Small intestine (tissue), 16 donors: ENCODE measurements around the gene SHOC2. TPM values are rescaled to one million over a fixed set of nuclear protein-coding genes. Genes with fewer than 3 reads are reported as not detected.

Experiments
- DNase-seq, 2 donors: peaks; one replicate each; pipeline versions ENCODE4 v3.0.0 to v3.0.0-alpha.2; 2013
- FAIRE-seq: peaks from 2 replicates; lab custom pipeline; 2012; peaks lifted over from hg19 to GRCh38; lab: Jason Lieb, UNC
- H3K27ac ChIP-seq, 3 donors: one replicate each; pipeline ENCODE4 v1.5.1; 2013; ENCODE audit warnings: low read length in 2 of 3, mild to moderate bottlenecking in 2 of 3, control low read depth in 1 of 3, inconsistent platforms in 1 of 3, low read depth in 1 of 3, moderate library complexity in 1 of 3
- H3K27me3 ChIP-seq, 3 donors: one replicate each; pipeline ENCODE4 v1.6.1; 2013; ENCODE audit warnings: low read length in 3 of 3, inconsistent platforms in 1 of 3; ENCODE audit not compliant: control insufficient read depth in 3 of 3, insufficient read depth in 3 of 3
- H3K36me3 ChIP-seq, 3 donors: one replicate each; pipeline ENCODE4 v1.6.1; 2013; ENCODE audit warnings: low read length in 3 of 3, inconsistent platforms in 1 of 3, low read depth in 1 of 3, mild to moderate bottlenecking in 1 of 3, moderate library complexity in 1 of 3; ENCODE audit not compliant: control insufficient read depth in 3 of 3, insufficient read depth in 2 of 3
- H3K4me1 ChIP-seq, 3 donors: one replicate each; pipeline ENCODE4 v1.6.1; 2013; ENCODE audit warnings: low read length in 2 of 3, inconsistent platforms in 1 of 3, low read depth in 1 of 3, mild to moderate bottlenecking in 1 of 3, moderate library complexity in 1 of 3; ENCODE audit not compliant: control insufficient read depth in 3 of 3, insufficient read depth in 2 of 3
- H3K4me3 ChIP-seq, 3 donors: one replicate each; pipeline ENCODE4 v1.5.1; 2013; ENCODE audit warnings: low read length in 3 of 3, control low read depth in 1 of 3, inconsistent platforms in 1 of 3, low read depth in 1 of 3, mild to moderate bottlenecking in 1 of 3, moderate library complexity in 1 of 3
- H3K9me3 ChIP-seq, 2 donors: one replicate each; pipeline ENCODE4 v1.6.1; 2013; ENCODE audit warnings: low read depth in 1 of 2, low read length in 1 of 2; ENCODE audit not compliant: control insufficient read depth in 2 of 2, insufficient read depth in 1 of 2
- WGBS, 3 donors: extraction: QIAGEN DNeasy Blood & Tissue Kit; methylation state at CpG; one replicate each; pipeline ENCODE4 v1.1.7; 2013; 5-methylcytosine and 5-hydroxymethylcytosine counted together
- long read RNA-seq, 10 donors: transcript quantifications; one replicate each; lab custom pipeline, GENCODE V29; 2026
- polyA plus RNA-seq, 4 donors: library from polyadenylated mRNA; stranded (reverse) in 3 of 4; unstranded in 1 of 4; fragments of 200-250 nt in 3 of 4; fragments of 120-200 nt in 1 of 4; gene quantifications; one replicate each; pipeline versions ENCODE4 v1.2.1 to v1.2.3, GENCODE V29; 2013
- donor health status: healthy with polysubstance abuse.
- donor health status: control.
- donor health status: control.
- donor health status: Bipolar disorder and iron deficiency.
- donor health status: healthy.

Gene SHOC2
- polyA plus RNA-seq: 10 to 100 TPM; 17.8 to 34.5 (median 25.3) TPM
- long read RNA-seq, donor 1, transcript SHOC2-202 (9 exons, 3,943 nt): major isoform, 6 of 46 reads
- long read RNA-seq, donor 1, partial matches to known transcripts: 37 of 46 reads
- long read RNA-seq, donor 1, other reads (novel, unspliced or antisense): 0 of 46 reads
- long read RNA-seq, donor 2, partial matches to known transcripts: 5 of 6 reads
- long read RNA-seq, donor 2, other reads (novel, unspliced or antisense): 0 of 6 reads
- long read RNA-seq, donor 3, partial matches to known transcripts: 9 of 12 reads
- long read RNA-seq, donor 3, other reads (novel, unspliced or antisense): 0 of 12 reads
- long read RNA-seq, donor 4: 0 reads
- long read RNA-seq, donor 5, partial matches to known transcripts: 7 of 8 reads
- long read RNA-seq, donor 5, other reads (novel, unspliced or antisense): 0 of 8 reads
- long read RNA-seq, donor 6, partial matches to known transcripts: 13 of 15 reads
- long read RNA-seq, donor 6, other reads (novel, unspliced or antisense): 0 of 15 reads
- long read RNA-seq, donor 7: 0 reads
- long read RNA-seq, donor 8, partial matches to known transcripts: 0 of 1 reads
- long read RNA-seq, donor 8, other reads (novel, unspliced or antisense): 0 of 1 reads
- long read RNA-seq, donor 9, partial matches to known transcripts: 0 of 2 reads
- long read RNA-seq, donor 9, other reads (novel, unspliced or antisense): 0 of 2 reads
- long read RNA-seq, donor 10, partial matches to known transcripts: 20 of 28 reads
- long read RNA-seq, donor 10, other reads (novel, unspliced or antisense): 0 of 28 reads

- DNase-seq: no peak
- H3K27me3 ChIP-seq: no peaks in the 10 kb centered on the region
- WGBS, 3 donors: 0% methylated on average over 18 to 61 of the region's 61 CpGs
- peak within 1 kb of the TSS; percentile 90 to 97 (median 97) for H3K4me3 ChIP-seq
- H3K36me3 ChIP-seq: peaks cover 0 to under 1% (median 0%) of the 10 kb centered on the region in 3 donors
- H3K4me1 ChIP-seq: peaks cover 0 to 7% (median 0%) of the 10 kb centered on the region in 3 donors
- no peak for FAIRE-seq
- H3K27ac ChIP-seq: peak within 1 kb of the TSS; percentile 99 to 100 (median 99)
- no peaks in the 10 kb centered on the region for H3K9me3 ChIP-seq
Observed at GRCh38 chr10:110919349-110919931, at the start of gene SHOC2. Gene SHOC2 (plus strand): TSS chr10:110919604. CDS start chr10:110964359, 44,755 bp downstream.

- H3K27me3 ChIP-seq: no peaks in the 10 kb centered on the region
- H3K4me1 ChIP-seq: peaks cover 0 to 12% (median 12%) of the 10 kb centered on the region in 3 donors
- peak overlapping the region in 2 of 3 donors; percentile 81 to 93 for H3K4me3 ChIP-seq
- peak overlapping the region; percentile 94 to 97 (median 95) for H3K27ac ChIP-seq
- peaks cover 0 to 4% (median 0%) of the 10 kb centered on the region in 3 donors for H3K36me3 ChIP-seq
- H3K9me3 ChIP-seq: no peaks in the 10 kb centered on the region
- 63 to 69% (median 68%) methylated on average over 13 of the region's 13 CpGs for WGBS, 3 donors
- DNase-seq: no peak
- FAIRE-seq: no peak
Observed at GRCh38 chr10:110870823-110871297, 48.5 kb upstream of the SHOC2 start.

- peaks cover 0 to 11% (median 8%) of the 10 kb centered on the region in 3 donors for H3K4me1 ChIP-seq
- WGBS, 3 donors: 1 to 2% (median 1%) methylated on average over 41 to 47 of the region's 47 CpGs
- H3K4me3 ChIP-seq: peak within 1 kb of the TSS; percentile 81 to 100 (median 93)
- no peaks in the 10 kb centered on the region for H3K27me3 ChIP-seq
- FAIRE-seq: no peak
- DNase-seq: peak; percentile 98 to 99
- H3K36me3 ChIP-seq: peaks cover 0 to 7% (median 0%) of the 10 kb centered on the region in 3 donors
- no peaks in the 10 kb centered on the region for H3K9me3 ChIP-seq
- H3K27ac ChIP-seq: peak within 1 kb of the TSS; percentile 94 to 97 (median 95)
Observed at GRCh38 chr10:110871298-110872084, 47.9 kb upstream of the SHOC2 start, which contains the start of gene PDCD4. Gene PDCD4 (plus strand): TSS chr10:110871928. CDS start chr10:110876028, 4,100 bp downstream.

GRCh38 chr10:110872145-110872983 is 47.0 kb upstream of the SHOC2 start:
- Histone ChIP-seq H3K27me3 (no peaks in the 10 kb centered on the region), H3K4me3 (peak overlapping the region; percentile 81 to 100 (median 93)), H3K4me1 (peaks cover 0 to 8% (median 7%) of the 10 kb centered on the region in 3 donors), H3K9me3 (no peaks in the 10 kb centered on the region), H3K27ac (peak overlapping the region; percentile 94 to 97 (median 95)), H3K36me3 (peaks cover 0 to 10% (median 2%) of the 10 kb centered on the region in 3 donors)
- peak in 1 of 2 donors; percentile 82 for DNase-seq
- WGBS, 3 donors: 0 to 1% (median 0%) methylated on average over 50 to 70 of the region's 70 CpGs
- no peak for FAIRE-seq

GRCh38 chr10:110872984-110873923 is 46.1 kb upstream of the SHOC2 start:
- DNase-seq (peak in 1 of 2 donors; percentile 50), FAIRE-seq (peak; percentile 85)
- WGBS, 3 donors: 1 to 2% (median 1%) methylated on average over 16 of the region's 16 CpGs
- peaks cover 0 to 10% (median 2%) of the 10 kb centered on the region in 3 donors for H3K36me3 ChIP-seq
- H3K4me1 ChIP-seq: peaks cover 0 to 8% (median 5%) of the 10 kb centered on the region in 3 donors
- no peaks in the 10 kb centered on the region for H3K27me3 ChIP-seq
- peak overlapping the region; percentile 94 to 97 (median 95) for H3K27ac ChIP-seq
- no peaks in the 10 kb centered on the region for H3K9me3 ChIP-seq
- H3K4me3 ChIP-seq: peak overlapping the region; percentile 81 to 100 (median 93)

- peaks cover 0 to 10% (median 2%) of the 10 kb centered on the region in 3 donors for H3K36me3 ChIP-seq
- peaks cover 0 to 8% (median 4%) of the 10 kb centered on the region in 3 donors for H3K4me1 ChIP-seq
- DNase-seq (no peak), FAIRE-seq (no peak)
- WGBS, 3 donors: 6 to 26% (median 21%) methylated on average over 2 of the region's 2 CpGs
- no peaks in the 10 kb centered on the region for H3K27me3 ChIP-seq
- H3K4me3 ChIP-seq: peak overlapping the region; percentile 49 to 93 (median 81)
- H3K27ac ChIP-seq: peak overlapping the region; percentile 11 to 97 (median 48)
- H3K9me3 ChIP-seq: no peaks in the 10 kb centered on the region
Observed at GRCh38 chr10:110873951-110874350, 45.5 kb upstream of the SHOC2 start.
